ENCODE measurements around the gene LRP2BP. TPM values are rescaled to one million over a fixed set of nuclear protein-coding genes. Genes with fewer than 3 reads are reported as not detected.

The LRP2BP gene
- total RNA-seq, 1 donor from 2014 or later = 0.27 TPM

GRCh38 chr4:185382754-185383153 lies 13.0 kb downstream of the LRP2BP start:
- no peak for FAIRE-seq
- Histone ChIP-seq H3K36me3 (ENCODE audit: insufficient read depth, low read length) (no peaks in the 10 kb centered on the region), H3K9ac (ENCODE audit: low read length) (no peak overlapping the region), H3K9me3 (ENCODE audit: insufficient read depth, low read depth, low read length) (no peaks in the 10 kb centered on the region), H3K4me3 (ENCODE audit: insufficient read depth, low read depth, low read length) (no peak overlapping the region), H2AFZ (ENCODE audit: low read depth, low read length) (no peak overlapping the region), H3K27ac (ENCODE audit: low read depth, low read length) (no peak overlapping the region), H4K20me1 (ENCODE audit: insufficient read depth, low read length) (no peaks in the 10 kb centered on the region), H3K4me1 (ENCODE audit: insufficient read depth, low read length) (no peaks in the 10 kb centered on the region), H3K79me2 (ENCODE audit: insufficient read depth, low read length) (no peaks in the 10 kb centered on the region), H3K4me2 (ENCODE audit: low read length) (no peak overlapping the region), H3K27me3 (ENCODE audit: insufficient read depth, low read length) (no peaks in the 10 kb centered on the region)
- H3K4me3 Mint-ChIP-seq (ENCODE audit: unreplicated experiment) = no peak overlapping the region
- DNase-seq (ENCODE audit: low read depth) = no peak
- peaks cover 3% of the 10 kb centered on the region for H3K9me3 Mint-ChIP-seq (ENCODE audit: unreplicated experiment)
- H3K27ac Mint-ChIP-seq (ENCODE audit: unreplicated experiment) = no peak overlapping the region
- peaks cover 3% of the 10 kb centered on the region for H3K4me1 Mint-ChIP-seq (ENCODE audit: low read depth, unreplicated experiment)
- H3K36me3 Mint-ChIP-seq (ENCODE audit: low read depth, unreplicated experiment) = peaks cover 18% of the 10 kb centered on the region
- no peaks in the 10 kb centered on the region for H3K27me3 Mint-ChIP-seq (ENCODE audit: low read depth, unreplicated experiment)
- TF ChIP-seq EZH2 (IDR thresholded peaks at IDR 0.05; ENCODE audit: insufficient read depth, low read length) = no peak
- TF ChIP-seq, protein P1, sequence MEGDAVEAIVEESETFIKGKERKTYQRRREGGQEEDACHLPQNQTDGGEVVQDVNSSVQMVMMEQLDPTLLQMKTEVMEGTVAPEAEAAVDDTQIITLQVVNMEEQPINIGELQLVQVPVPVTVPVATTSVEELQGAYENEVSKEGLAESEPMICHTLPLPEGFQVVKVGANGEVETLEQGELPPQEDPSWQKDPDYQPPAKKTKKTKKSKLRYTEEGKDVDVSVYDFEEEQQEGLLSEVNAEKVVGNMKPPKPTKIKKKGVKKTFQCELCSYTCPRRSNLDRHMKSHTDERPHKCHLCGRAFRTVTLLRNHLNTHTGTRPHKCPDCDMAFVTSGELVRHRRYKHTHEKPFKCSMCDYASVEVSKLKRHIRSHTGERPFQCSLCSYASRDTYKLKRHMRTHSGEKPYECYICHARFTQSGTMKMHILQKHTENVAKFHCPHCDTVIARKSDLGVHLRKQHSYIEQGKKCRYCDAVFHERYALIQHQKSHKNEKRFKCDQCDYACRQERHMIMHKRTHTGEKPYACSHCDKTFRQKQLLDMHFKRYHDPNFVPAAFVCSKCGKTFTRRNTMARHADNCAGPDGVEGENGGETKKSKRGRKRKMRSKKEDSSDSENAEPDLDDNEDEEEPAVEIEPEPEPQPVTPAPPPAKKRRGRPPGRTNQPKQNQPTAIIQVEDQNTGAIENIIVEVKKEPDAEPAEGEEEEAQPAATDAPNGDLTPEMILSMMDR (IDR thresholded peaks at IDR 0.05; ENCODE audit: insufficient read depth, low read depth, low read length) = no peak

- Histone ChIP-seq H3K4me1 (ENCODE audit: insufficient read depth, low read length) (no peaks in the 10 kb centered on the region), H3K4me3 (ENCODE audit: insufficient read depth, low read depth, low read length) (no peak overlapping the region), H3K27me3 (ENCODE audit: insufficient read depth, low read length) (no peaks in the 10 kb centered on the region), H3K4me2 (ENCODE audit: low read length) (no peak overlapping the region), H3K36me3 (ENCODE audit: insufficient read depth, low read length) (no peaks in the 10 kb centered on the region), H4K20me1 (ENCODE audit: insufficient read depth, low read length) (no peaks in the 10 kb centered on the region), H3K9me3 (ENCODE audit: insufficient read depth, low read depth, low read length) (no peaks in the 10 kb centered on the region), H2AFZ (ENCODE audit: low read depth, low read length) (no peak overlapping the region), H3K9ac (ENCODE audit: low read length) (no peak overlapping the region), H3K27ac (ENCODE audit: low read depth, low read length) (no peak overlapping the region), H3K79me2 (ENCODE audit: insufficient read depth, low read length) (no peaks in the 10 kb centered on the region)
- no peak for TF ChIP-seq EZH2 (IDR thresholded peaks at IDR 0.05; ENCODE audit: insufficient read depth, low read length)
- TF ChIP-seq, protein P1 (IDR thresholded peaks at IDR 0.05; ENCODE audit: insufficient read depth, low read depth, low read length) = no peak
- peaks cover 3% of the 10 kb centered on the region for H3K4me1 Mint-ChIP-seq (ENCODE audit: low read depth, unreplicated experiment)
- H3K27me3 Mint-ChIP-seq (ENCODE audit: low read depth, unreplicated experiment) = no peaks in the 10 kb centered on the region
- H3K9me3 Mint-ChIP-seq (ENCODE audit: unreplicated experiment) = peaks cover 3% of the 10 kb centered on the region
- no peak overlapping the region for H3K4me3 Mint-ChIP-seq (ENCODE audit: unreplicated experiment)
- FAIRE-seq (no peak), DNase-seq (ENCODE audit: low read depth) (peak; percentile 26)
- H3K36me3 Mint-ChIP-seq (ENCODE audit: low read depth, unreplicated experiment) = peaks cover 22% of the 10 kb centered on the region
- no peak overlapping the region for H3K27ac Mint-ChIP-seq (ENCODE audit: unreplicated experiment)
These were observed 14.2 kb downstream of the LRP2BP start for GRCh38 chr4:185381288-185382196.

GRCh38 chr4:185380320-185380719 lies 15.4 kb downstream of the LRP2BP start:
- peaks cover 3% of the 10 kb centered on the region for H3K9me3 Mint-ChIP-seq (ENCODE audit: unreplicated experiment)
- TF ChIP-seq, protein P1 (IDR thresholded peaks at IDR 0.05; ENCODE audit: insufficient read depth, low read depth, low read length) = no peak
- no peak for TF ChIP-seq EZH2 (IDR thresholded peaks at IDR 0.05; ENCODE audit: insufficient read depth, low read length)
- H3K4me1 ChIP-seq (ENCODE audit: insufficient read depth, low read length) = no peaks in the 10 kb centered on the region
- no peaks in the 10 kb centered on the region for H3K79me2 ChIP-seq (ENCODE audit: insufficient read depth, low read length)
- no peak overlapping the region for H3K4me3 ChIP-seq (ENCODE audit: insufficient read depth, low read depth, low read length)
- no peak overlapping the region for H3K4me2 ChIP-seq (ENCODE audit: low read length)
- no peak overlapping the region for H2AFZ ChIP-seq (ENCODE audit: low read depth, low read length)
- H3K4me1 Mint-ChIP-seq (ENCODE audit: low read depth, unreplicated experiment) = peaks cover 3% of the 10 kb centered on the region
- H3K36me3 ChIP-seq (ENCODE audit: insufficient read depth, low read length) = no peaks in the 10 kb centered on the region
- H3K27me3 Mint-ChIP-seq (ENCODE audit: low read depth, unreplicated experiment) = no peaks in the 10 kb centered on the region
- H3K27ac ChIP-seq (ENCODE audit: low read depth, low read length) = no peak overlapping the region
- H3K9me3 ChIP-seq (ENCODE audit: insufficient read depth, low read depth, low read length) = no peaks in the 10 kb centered on the region
- no peak overlapping the region for H3K27ac Mint-ChIP-seq (ENCODE audit: unreplicated experiment)
- H3K27me3 ChIP-seq (ENCODE audit: insufficient read depth, low read length) = no peaks in the 10 kb centered on the region
- H4K20me1 ChIP-seq (ENCODE audit: insufficient read depth, low read length) = no peaks in the 10 kb centered on the region
- DNase-seq (ENCODE audit: low read depth) (no peak), FAIRE-seq (no peak)
- no peak overlapping the region for H3K4me3 Mint-ChIP-seq (ENCODE audit: unreplicated experiment)
- H3K9ac ChIP-seq (ENCODE audit: low read length) = no peak overlapping the region
- peaks cover 24% of the 10 kb centered on the region for H3K36me3 Mint-ChIP-seq (ENCODE audit: low read depth, unreplicated experiment)
